HG03469 (cell line): Measurements from ENCODE around the gene ZNF14.
"Not testable (repeated sequence)": the region's sequence is repeated elsewhere in the genome, so short reads cannot be mapped to it uniquely, and the experiment has no call there.

ENCODE experiments used
- ATAC-seq: cut with Tn5 transposase; IDR thresholded peaks from one replicate; pipeline ENCODE4 v1.9.1; 2021; ENCODE audit warnings: mild to moderate bottlenecking, moderate library complexity, moderate number of reproducible peaks; ENCODE audit not compliant: unreplicated experiment

The ZNF14 gene

GRCh38 chr19:19732579-19733501, at the start of gene ZNF14:
Gene ZNF14, minus strand, starts transcription at chr19:19733112. Its CDS starts 154 bp downstream, at chr19:19732958.
- ATAC-seq: peak; percentile 98

DNA sequence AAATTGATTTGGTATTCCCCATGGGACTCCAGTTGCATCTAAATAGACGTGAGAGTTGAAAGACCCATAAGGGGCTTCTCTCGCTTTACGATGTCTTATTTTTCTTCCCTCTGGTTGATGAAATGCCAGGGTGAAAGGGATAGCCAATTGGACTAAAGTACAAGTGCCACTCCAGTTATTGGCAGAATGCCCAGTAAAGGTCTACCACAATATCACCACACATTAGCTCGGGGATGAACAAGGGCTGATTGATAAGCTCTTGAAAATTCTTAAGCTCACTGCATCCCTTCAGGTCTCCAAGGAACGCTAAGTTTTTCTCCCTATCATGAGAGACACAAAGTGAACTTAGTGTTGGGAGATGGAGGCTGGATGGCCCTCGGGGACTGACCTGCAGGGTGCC, 48.9 kb upstream of the ZNF14 start:
- not testable (repeated sequence) for ATAC-seq

- no peak for ATAC-seq
Measured at GRCh38 chr19:19778666-19779065, 45.8 kb upstream of the ZNF14 start.

DNA sequence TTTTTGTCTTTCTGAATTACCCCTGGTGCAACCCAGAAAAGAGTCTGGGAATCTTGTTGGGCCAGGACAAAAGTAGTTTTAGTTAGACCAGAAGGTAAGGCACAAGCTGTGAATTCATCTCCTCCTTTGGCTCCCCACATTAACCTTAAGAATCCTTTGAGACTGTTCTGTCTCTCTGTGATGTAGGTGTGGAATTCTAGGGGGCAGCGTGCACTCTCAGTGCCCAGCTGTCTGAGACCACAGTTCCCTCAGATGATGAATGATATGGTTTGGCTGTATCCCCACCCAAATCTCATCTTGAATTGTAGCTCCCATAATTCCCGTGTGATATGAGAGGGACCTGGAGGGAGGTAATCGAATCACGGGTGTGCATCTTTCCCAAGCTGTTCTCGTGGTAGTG, 44.8 kb upstream of the ZNF14 start:
- ATAC-seq: no peak

DNA sequence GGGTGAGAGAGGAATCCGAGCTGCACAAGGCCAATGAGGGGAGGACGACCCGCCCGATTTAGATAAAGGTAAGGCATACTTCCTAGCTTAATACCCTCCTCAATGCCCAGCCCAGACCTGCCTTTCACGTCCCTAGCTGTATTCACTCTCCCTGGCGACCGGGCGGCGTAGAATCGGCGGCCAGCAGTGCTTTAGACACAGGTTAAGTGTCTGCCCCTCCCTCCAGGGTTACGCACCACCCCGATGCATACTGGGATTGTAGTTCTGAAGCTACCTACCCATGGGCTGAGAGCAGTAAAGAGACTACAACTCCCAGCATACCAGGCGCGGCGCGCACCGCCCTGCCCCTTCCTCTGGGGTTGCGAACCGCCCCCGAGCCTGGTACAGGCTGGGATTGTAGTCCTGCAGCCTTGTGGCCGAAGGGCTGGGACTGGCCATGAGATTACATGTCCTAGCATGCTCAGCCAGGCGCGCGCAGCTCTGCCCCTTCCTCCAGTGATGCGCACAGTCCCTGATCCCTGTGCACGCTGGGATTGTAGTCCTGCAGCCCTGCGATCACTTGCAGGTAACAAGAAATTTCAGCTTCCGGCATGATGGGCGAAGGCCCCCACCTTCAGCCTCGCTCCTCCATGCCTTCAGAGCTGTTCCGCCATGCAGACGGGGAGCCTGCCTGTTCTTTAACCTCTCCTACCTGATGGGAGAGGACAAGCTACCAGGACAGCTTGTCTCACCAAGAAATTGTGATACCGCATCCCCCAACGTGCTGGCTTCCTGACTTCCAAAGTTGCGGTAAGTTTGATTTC, 43.5 kb upstream of the ZNF14 start:
- peak; percentile 98 for ATAC-seq

DNA sequence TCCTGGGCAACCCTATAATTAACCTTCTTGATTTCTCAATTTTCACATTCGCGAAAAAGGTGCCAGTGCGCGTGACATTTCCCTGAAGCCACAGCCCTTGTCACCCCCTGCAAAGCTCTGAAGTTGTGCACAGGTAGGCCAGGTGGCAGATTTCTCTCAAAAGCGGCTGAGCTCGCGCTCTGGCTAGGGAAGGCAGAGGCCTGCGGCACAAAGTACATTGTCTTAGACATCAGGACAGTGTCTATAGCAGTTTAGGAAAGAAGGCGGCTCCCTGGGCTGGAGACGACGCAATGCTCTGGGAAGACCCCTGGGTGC, 42.9 kb upstream of the ZNF14 start:
- no peak for ATAC-seq

DNA sequence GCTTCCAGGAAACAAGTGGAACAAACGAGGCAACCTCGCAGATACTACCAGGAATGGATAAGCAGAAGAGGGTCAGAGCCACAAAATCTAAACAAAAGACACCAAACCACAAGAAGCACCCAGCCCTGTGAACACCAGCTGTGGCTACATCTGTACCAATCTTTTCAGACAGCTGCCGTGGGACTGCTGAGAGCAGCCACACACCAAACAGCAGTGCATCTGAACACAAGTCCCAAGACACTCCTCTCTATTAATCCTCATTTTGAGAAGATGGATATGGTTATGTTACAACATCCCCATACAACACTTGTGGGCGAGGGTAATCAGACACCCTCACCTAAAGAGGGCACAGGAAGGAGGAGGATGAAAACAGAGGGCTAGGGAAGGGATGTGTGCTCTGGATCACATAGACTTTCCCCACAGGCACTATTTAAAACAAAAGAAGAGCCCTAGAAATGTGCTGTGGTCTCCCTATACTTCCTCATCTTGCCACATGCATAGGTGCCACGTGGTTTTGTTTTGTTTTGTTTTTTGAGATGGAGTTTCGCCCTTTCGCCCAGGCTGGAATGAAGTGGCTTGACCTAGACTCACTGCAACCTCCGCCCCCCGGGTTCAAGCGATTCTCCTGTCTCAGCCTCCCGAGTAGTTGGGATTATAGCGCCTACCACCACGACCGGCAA, 41.6 kb upstream of the ZNF14 start:
- ATAC-seq: no peak

DNA sequence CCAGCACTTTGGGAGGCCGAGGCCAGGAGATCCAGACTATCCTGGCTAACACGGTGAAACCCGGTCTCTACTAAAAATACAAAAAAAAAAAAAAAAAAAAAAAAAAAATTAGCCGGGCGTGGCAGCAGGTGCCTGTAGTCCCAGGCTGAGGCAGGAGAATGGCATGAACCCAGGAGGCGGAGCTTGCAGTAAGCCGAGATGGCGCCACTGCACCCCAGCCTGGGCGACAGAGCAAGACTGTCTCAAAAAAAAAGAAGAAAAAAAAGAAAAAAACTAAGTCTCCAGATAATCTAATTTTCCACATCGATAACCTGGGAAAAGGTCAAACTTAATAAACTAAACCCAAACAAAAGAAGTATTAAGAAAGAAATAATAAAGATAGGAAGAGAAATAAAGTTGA, 39.1 kb upstream of the ZNF14 start:
- not testable (repeated sequence) for ATAC-seq

DNA sequence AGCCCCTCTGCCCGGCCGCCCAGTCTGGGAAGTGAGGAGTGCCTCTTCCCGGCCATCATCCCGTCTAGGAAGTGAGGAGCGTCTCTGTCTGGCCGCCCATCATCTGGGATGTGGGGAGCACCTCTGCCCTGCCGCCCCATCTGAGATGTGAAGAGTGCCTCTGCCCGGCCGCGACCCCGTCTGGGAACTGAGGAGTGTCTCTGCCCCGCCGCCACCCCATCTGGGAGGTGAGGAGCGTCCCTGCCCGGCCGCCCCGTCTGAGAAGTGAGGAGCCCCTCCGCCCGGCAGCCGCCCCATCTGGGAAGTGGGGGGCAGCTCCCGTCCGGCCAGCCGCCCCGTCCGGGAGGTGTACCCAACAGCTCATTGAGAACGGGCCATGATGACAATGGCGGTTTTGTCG, 37.1 kb upstream of the ZNF14 start:
- not testable (repeated sequence) for ATAC-seq

DNA sequence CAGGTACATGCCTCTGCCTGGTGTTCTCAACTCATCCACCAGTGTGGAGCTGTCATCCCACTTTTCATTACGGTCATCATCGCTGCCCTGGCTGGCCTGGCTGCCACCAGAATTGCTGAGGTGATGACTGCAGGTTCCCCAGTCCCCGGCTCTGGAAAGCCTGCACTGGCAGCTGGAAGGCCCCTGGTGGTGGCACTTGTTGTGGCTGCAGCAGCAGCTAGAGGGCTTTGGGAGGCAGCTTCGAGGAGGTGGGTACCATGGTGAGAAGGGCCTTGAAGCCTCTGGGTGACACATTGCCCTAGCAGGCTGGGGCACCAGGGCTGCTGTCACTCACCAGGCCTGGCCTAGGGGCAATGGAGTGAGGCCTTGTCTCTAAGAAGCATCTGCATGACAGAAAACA, 25.3 kb upstream of the ZNF14 start:
- no peak for ATAC-seq

GRCh38 chr19:19752760-19753403, 20.0 kb upstream of the ZNF14 start:
- no peak for ATAC-seq

DNA sequence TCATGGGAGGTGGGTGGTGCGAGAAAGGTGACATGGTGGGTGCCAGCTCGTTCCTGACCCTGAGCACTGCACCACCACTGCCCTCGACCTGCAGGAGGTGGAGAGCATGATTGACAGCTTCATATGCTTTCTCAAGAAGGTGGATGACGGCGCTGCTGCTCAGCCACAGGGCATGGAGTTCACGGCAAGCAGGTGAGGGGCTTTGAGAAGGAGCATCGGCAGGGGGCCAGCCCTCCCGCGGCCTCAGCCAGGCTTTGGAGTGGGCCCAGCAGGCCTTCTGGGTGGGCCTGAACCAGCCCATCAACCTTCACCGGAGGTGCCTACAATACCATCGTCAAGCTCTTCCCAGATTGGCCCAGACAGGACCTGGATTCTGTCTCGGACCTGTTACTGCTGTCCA, 18.9 kb upstream of the ZNF14 start:
- no peak for ATAC-seq

GRCh38 chr19:19750842-19751790, 18.2 kb upstream of the ZNF14 start:
- no peak for ATAC-seq

GRCh38 chr19:19749908-19750841, 17.3 kb upstream of the ZNF14 start:
- no peak for ATAC-seq

DNA sequence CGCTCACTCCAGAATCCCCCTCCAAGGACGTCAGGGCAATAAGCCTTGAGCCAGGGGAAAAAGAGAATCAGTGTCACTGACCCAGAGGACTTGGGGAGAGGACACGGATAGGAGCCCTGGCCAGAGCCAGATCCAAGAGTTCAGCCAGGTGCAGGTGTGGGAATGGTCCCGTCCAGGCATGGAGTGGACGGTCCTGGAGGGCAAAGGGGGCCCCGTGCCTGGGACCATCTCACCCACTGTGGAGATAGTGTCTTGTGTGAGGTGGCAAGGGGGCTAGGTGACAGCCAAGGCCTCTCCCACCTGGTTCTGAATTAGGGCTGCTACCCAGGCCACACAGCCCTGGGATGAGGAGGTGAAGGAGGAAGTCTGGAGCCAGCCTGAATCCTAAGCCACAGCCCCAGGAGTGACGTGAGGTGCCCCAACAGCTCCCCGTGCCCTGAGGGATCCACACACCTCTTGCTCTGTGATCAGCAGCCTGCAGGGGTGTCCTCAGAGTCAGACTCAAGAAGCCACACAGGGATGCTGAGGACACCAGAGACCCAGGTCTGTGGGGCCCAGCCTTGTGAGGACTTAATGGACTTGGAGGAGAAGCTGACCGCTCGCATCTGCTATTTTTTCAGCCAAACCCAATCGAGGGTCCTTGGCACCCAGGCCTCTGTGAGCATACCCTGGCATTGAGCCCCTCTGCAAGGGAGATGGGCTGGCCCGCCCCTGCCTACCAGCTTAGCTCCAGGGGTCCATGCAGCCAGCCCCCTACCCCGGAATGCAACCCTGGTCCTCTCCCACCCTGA, 16.4 kb upstream of the ZNF14 start:
- no peak for ATAC-seq

DNA sequence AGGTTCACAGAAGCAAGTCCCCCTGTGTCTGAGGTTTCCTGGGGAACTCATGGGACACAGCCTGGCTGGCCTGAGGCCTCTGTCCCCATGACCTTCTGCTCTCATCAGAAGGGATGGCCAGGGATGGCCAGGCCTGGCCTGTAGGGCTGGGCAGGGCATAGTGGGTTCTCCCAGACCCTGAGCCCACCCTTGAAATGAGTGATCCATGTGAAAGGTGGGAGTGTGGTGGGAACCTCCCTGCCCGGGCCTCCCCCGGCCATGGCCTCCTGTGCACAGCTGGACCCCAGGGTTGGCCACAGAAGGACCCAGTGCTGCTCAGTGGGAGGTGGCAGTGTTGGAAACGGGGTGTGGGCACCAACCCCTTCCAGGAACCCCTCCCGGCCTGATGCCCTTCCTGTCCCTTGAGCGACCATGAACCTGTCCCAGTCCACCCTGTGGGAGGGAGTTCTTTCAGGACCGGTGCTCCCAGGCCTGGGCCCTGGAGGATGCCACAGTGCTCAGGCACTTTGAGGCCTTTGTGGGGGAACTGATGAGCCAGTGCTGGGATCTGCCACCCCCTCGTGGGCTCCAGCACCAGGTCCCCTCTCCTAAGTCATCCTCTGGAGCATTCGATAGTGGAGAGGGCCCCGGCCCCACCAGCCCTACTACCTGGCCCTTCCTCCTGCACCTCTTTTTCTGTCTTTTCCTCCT, 15.5 kb upstream of the ZNF14 start:
- no peak for ATAC-seq
